ENCODE measurements around the gene SEMA5B. TPM values are rescaled to one million over a fixed set of nuclear protein-coding genes. Genes with fewer than 3 reads are reported as not detected.

Gene SEMA5B
- total and polyA plus RNA-seq, 2 of the 4 experiments (the other 2 are of a cell fraction), result not detected

DNA sequence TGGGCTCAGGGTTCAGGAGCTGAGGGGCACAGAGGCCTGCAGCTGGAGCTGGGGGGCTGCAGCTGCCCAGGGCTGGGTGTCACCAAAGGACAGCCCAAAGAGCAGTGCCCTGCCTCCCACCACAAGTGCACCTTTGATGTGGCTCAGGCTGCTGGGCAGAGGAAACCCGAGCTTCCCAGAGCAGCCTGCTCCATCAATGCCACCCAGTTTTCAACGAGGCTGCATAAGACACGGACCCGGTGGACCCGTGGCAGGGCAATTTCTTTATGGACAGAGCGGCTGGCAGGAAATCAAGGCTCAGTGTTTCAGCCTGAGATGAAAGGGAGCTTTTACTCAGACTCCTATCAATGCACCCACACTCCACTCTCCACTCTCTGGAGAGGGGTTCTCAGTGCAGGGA is 18.7 kb downstream of the SEMA5B start:
- WGBS, 2 experiments (ENCODE audit: extremely low coverage in 2 of 2, insufficient read length in 1 of 2), result no CpG with 5 or more reads among the region's 6 CpGs
- H3K36me3 ChIP-seq (ENCODE audit: control insufficient read depth, insufficient read depth, low read length), result no peaks in the 10 kb centered on the region
- H2BK20ac ChIP-seq (ENCODE audit: low read depth, low read length), result no peak overlapping the region
- H3K14ac ChIP-seq (replicated peaks; ENCODE audit: low read depth, low read length), result no peak overlapping the region
- H4K5ac ChIP-seq (ENCODE audit: low read depth, low read length), result no peak overlapping the region
- H2BK120ac ChIP-seq (ENCODE audit: low read depth, low read length), result no peak overlapping the region
- no peak overlapping the region for H3K4ac ChIP-seq (ENCODE audit: low read depth, low read length)
- in situ Hi-C loops (cut with MboI; ENCODE audit: low sequenced_read_pairs) (no loop called here), dilution Hi-C loops (cut with HindIII; ENCODE audit: low sequenced_read_pairs, unreplicated experiment) (no loop called here), intact Hi-C loops (cut with micrococcal nuclease) (loop anchor here (5.0 kb wide), 1 partner anchor 57 kb away; no protein-coding TSS in a partner anchor)
- H3K79me1 ChIP-seq (ENCODE audit: low read depth in 1 of 2, low read length in 2 of 2), result no peaks in the 10 kb centered on the region
- H3K4me2 ChIP-seq (ENCODE audit: low read depth, low read length), result no peak overlapping the region
- no peak overlapping the region for H4K91ac ChIP-seq (ENCODE audit: insufficient read depth, low read depth, low read length)
- H2BK5ac ChIP-seq (ENCODE audit: low read depth, low read length, poor library complexity, severe bottlenecking), result no peak overlapping the region
- H2BK15ac ChIP-seq (ENCODE audit: low read depth, low read length), result no peak overlapping the region
- H3K18ac ChIP-seq (ENCODE audit: low read depth, low read length), result no peak overlapping the region
- no peaks in the 10 kb centered on the region for H3K4me1 ChIP-seq (ENCODE audit: control insufficient read depth, insufficient read depth, low read length)
- no peaks in the 10 kb centered on the region; the same call in 1 of the 2 replicates for H4K20me1 ChIP-seq (ENCODE audit: insufficient read depth, low read length)
- H3K27ac ChIP-seq (ENCODE audit: insufficient read depth, low read length), result no peak overlapping the region
- POLR2A ChIA-PET (ENCODE audit: unreplicated experiment), result no interaction called here
- H2AK9ac ChIP-seq (replicated peaks; ENCODE audit: low read depth, low read length, poor library complexity), result no peak overlapping the region
- CTCF ChIA-PET, result no interaction called here
- H2AFZ ChIP-seq (replicated peaks; ENCODE audit: low read length, poor library complexity), result no peak overlapping the region
- DNase-seq, result no peak
- no peak overlapping the region for H3K4me3 ChIP-seq (ENCODE audit: insufficient read depth, low read depth, low read length)
- no peak for TF ChIP-seq POLR2A (IDR thresholded peaks at IDR 0.05; ENCODE audit: low read depth, low read length)
- no peak for TF ChIP-seq RAD21 (IDR thresholded peaks at IDR 0.05; ENCODE audit: low read length)
- TF ChIP-seq MAFK (IDR thresholded peaks at IDR 0.05; ENCODE audit: low read depth, low read length), result no peak
- no peak for TF ChIP-seq RFX5 (IDR thresholded peaks at IDR 0.05; ENCODE audit: low read depth, low read length)
- no peak for TF ChIP-seq BHLHE40 (IDR thresholded peaks at IDR 0.05; ENCODE audit: low read depth, low read length)
- TF ChIP-seq, protein P1, sequence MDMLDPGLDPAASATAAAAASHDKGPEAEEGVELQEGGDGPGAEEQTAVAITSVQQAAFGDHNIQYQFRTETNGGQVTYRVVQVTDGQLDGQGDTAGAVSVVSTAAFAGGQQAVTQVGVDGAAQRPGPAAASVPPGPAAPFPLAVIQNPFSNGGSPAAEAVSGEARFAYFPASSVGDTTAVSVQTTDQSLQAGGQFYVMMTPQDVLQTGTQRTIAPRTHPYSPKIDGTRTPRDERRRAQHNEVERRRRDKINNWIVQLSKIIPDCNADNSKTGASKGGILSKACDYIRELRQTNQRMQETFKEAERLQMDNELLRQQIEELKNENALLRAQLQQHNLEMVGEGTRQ (IDR thresholded peaks at IDR 0.05; ENCODE audit: low read depth, low read length), result no peak
- no peak for TF ChIP-seq MAZ (IDR thresholded peaks at IDR 0.05; ENCODE audit: borderline replicate concordance, low read depth, low read length)
- no peak for TF ChIP-seq FOS (IDR thresholded peaks at IDR 0.05; ENCODE audit: low read depth, low read length)
- TF ChIP-seq NFE2L2 (IDR thresholded peaks at IDR 0.05; ENCODE audit: low read depth, low read length), result no peak
- TF ChIP-seq ELK1 (IDR thresholded peaks at IDR 0.05; ENCODE audit: borderline replicate concordance, low read depth, low read length), result no peak
- no peak for TF ChIP-seq MXI1 (IDR thresholded peaks at IDR 0.05; ENCODE audit: borderline replicate concordance, low read depth, low read length)
- TF ChIP-seq RCOR1 (IDR thresholded peaks at IDR 0.05; ENCODE audit: insufficient replicate concordance, low read length), result no peak
- peaks cover 81% of the 10 kb centered on the region for H3K27me3 ChIP-seq (ENCODE audit: control insufficient read depth, insufficient read depth, low read length)
- H3K23ac ChIP-seq (ENCODE audit: low read depth, low read length), result no peak overlapping the region
- H2AK5ac ChIP-seq (ENCODE audit: low read depth, low read length), result no peak overlapping the region
- no peaks in the 10 kb centered on the region for H3K9me1 ChIP-seq (ENCODE audit: insufficient read depth, low read length)
- no peak overlapping the region for H3K9ac ChIP-seq (ENCODE audit: low read depth, low read length)
- BruUV-seq (replicated peaks), result no TSS peak
- ATAC-seq (ENCODE audit: low read depth), result no peak
- no peak overlapping the region for H4K8ac ChIP-seq (ENCODE audit: low read depth in 2 of 2, low read length in 2 of 2)
- H3K9me3 ChIP-seq (ENCODE audit: control insufficient read depth, insufficient read depth, low read length), result no peaks in the 10 kb centered on the region
- H3K56ac ChIP-seq (ENCODE audit: extremely low read depth, insufficient read depth, low read length), result no peak overlapping the region

Data from IMR-90 (cell line).